GM18520 (cell line): ENCODE results near the gene APLP1.
"Not testable (repeated sequence)": the region's sequence is repeated elsewhere in the genome, so short reads cannot be mapped to it uniquely, and the experiment has no call there.

Experiments used
- ATAC-seq: cut with Tn5 transposase; IDR thresholded peaks from one replicate; pipeline ENCODE4 v1.9.1; 2021; ENCODE audit not compliant: unreplicated experiment

Gene APLP1

DNA sequence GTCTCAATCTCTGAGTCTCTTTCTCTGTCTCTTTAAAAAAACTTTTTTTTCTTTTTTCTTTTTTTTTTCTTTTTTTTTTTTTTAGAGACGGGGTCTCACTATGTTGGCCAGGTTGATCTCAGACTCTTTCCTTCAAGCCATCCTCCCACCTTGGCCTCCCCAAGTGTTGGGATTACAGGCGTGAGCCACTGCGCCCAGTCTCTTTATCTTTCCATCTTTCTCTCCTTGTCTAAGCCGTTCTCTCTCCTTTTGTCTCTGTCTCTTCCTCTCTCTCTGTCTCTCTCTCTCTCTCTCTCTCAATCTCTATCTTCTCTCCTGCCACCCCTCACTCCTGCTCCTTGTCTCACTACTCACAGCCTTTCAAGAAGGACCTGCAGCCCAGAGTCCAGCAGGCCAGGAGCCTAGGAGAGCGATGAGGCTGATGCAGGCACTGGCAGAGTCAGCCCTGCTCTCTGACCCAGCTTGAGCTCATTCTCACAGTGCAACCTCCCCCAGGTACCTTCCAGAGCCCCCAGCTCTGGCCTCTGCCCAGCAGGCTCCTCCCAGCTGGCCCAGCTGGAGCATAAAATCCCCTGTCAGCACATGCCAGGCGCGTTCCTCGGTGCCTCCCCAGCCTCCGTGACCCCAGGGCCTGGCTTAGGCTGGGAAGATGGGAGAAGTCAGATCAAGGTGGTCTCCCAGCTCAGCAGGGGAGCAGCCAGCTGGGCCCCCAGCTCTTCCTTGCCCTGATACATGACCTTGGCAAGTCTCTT lies 16.2 kb upstream of the APLP1 start, which contains the start of gene NPHS1:
TSS of gene NPHS1 (minus strand) at position 476 of the 752 bp plus-strand sequence. CDS start 667 bp downstream, outside the sequence.
- ATAC-seq = no peak

DNA sequence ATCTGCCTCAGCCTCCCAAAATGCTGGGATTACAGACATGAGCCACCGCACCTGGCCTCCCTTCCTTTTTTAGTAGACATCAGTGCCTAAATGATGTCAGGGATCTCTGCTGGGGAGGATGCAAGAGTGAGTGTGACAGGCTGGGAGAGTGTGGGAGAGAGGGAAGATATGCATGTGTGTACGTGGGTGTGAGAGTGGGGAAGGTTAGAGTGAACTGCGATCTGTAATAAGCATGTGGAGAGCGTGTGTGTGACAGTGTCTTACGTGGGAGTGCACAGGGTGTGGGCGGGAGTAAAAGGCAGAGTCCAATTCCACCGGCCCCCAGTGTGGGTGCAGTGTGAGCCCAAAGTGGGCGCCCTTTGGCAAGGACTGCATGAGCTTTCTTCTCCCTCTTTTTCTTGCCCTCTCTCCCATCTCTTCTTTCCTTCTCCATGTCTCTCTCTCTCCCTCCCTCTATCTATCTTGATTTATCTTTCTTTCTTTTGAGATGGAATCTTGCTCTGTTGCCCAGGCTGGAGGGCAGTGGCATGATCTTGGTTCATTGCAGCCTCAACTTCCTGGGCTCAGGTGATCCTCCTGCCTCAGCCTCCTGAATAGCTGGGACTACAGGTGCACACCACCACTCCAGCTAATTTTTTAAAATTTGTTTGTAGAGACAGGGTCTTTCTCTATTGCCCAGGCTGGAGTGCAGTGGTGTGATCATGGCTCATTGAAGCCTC lies 15.2 kb upstream of the APLP1 start:
- ATAC-seq = no peak

DNA sequence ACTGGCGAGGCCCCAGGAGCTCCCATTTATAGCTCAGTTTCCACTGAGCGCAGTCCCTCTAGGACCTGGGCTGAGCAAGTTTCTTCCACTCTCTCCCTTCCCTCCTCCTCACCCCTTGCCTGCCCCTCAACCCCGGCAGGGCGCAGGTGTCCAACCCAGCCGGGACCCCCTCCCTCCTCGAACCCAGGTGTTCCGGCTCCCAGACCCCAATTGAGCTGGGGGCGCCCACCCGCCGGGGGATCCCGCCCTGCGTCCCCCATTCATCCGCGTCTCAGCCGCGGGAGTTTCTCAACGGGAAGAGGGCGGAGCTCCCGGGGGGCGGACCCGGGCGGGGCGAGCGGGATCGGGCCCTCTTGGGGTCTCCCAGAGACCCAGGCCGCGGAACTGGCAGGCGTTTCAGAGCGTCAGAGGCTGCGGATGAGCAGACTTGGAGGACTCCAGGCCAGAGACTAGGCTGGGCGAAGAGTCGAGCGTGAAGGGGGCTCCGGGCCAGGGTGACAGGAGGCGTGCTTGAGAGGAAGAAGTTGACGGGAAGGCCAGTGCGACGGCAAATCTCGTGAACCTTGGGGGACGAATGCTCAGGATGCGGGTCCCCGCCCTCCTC lies 11.7 kb upstream of the APLP1 start, which contains the start of gene KIRREL2:
TSS of gene KIRREL2 (plus strand) at position 366 of the 604 bp plus-strand sequence. CDS start at position 575, 209 bp downstream.
- ATAC-seq = no peak

- no peak for ATAC-seq
These were observed 10.1 kb upstream of the APLP1 start for GRCh38 chr19:35858311-35858710.

GRCh38 chr19:35859414-35859813 lies 9.0 kb upstream of the APLP1 start:
- ATAC-seq = no peak

- ATAC-seq = no peak
These were observed 7.9 kb upstream of the APLP1 start for GRCh38 chr19:35860436-35860817.

DNA sequence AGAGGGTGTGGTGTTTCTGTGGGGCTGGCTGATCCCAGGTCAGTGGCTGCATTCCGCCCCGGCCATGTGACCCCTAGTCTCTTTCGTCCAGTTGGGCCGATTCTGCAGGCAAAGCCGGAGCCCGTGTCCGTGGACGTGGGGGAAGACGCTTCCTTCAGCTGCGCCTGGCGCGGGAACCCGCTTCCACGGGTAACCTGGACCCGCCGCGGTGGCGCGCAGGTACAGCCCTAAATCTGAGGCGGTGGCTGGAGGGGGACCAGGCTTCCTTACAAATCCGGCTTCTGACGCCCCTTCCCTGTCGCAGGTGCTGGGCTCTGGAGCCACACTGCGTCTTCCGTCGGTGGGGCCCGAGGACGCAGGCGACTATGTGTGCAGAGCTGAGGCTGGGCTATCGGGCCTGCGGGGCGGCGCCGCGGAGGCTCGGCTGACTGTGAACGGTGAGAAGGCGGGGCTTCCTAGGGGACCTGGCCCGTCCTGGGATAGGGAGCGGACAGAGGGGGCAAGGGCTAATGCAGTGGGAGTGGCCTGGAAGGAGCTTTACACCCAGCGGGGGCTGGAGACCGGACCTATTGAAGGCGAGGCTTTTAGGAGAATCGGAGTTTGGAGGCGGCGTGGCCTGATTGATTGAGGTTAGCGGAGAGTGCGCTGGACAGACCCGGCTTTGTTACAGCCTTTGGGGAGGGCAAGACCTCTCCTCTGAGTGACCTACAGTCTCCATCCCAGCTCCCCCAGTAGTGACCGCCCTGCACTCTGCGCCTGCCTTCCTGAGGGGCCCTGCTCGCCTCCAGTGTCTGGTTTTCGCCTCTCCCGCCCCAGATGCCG lies 7.3 kb upstream of the APLP1 start:
- ATAC-seq = no peak

DNA sequence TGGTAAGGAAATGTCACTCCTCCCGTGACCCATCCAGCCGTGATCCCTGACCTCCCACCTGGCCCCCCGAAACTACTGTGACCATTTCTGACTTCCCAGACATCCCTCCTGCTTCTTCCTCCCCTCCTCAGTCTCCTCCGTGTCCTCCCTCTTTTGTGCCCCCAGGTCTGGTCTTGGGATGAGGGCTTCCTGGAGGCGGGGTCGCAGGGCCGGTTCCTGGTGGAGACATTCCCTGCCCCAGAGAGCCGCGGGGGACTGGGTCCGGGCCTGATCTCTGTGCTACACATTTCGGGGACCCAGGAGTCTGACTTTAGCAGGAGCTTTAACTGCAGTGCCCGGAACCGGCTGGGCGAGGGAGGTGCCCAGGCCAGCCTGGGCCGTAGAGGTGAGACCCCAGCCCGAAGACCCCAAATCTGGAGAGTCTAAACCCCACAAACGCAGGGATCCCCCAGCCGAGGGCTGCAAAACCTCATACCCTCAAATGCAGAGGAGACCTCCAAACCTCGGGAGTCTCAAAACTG lies 6.7 kb upstream of the APLP1 start:
- ATAC-seq = no peak

GRCh38 chr19:35862528-35862927 lies 5.8 kb upstream of the APLP1 start:
- no peak for ATAC-seq

DNA sequence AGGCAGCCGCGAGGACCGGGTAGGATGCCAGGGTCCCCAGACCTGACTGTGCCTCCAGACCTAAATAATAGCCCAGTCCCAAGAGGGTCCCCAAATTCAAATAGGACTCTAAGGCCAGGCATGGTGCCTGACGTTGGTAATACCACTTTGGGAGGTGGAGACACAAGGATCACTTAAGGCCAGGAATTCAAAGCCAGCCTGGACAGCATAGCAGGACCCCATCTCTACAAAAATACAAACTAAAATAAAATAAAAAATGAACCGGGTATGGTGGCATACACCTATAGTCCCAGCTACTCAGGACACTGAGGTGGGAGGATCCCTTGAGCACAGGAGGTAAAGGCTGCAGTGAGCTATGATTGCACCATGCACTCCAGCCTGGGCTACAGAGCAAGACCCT lies 5.4 kb upstream of the APLP1 start:
- ATAC-seq = no peak

- no peak for ATAC-seq
These were observed 501 bp downstream of the APLP1 start for GRCh38 chr19:35868823-35869326.

- no peak for ATAC-seq
These were observed 1.2 kb downstream of the APLP1 start for GRCh38 chr19:35869327-35870123.

GRCh38 chr19:35870124-35870736 lies 1.9 kb downstream of the APLP1 start:
- ATAC-seq = not testable (repeated sequence)

GRCh38 chr19:35870798-35871197 lies 2.4 kb downstream of the APLP1 start:
- no peak for ATAC-seq

DNA sequence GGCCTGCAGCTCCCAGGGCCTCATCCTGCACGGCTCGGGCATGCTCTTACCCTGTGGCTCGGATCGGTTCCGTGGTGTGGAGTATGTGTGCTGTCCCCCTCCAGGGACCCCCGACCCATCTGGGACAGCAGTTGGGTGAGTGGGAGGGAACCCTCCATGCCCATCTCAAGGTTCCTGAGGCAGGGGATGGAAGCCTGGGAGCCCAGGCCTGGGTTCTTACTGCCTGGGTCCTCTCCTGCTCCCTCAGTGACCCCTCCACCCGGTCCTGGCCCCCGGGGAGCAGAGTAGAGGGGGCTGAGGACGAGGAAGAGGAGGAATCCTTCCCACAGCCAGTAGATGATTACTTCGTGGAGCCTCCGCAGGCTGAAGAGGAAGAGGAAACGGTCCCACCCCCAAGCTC lies 3.2 kb downstream of the APLP1 start:
- no peak for ATAC-seq

DNA sequence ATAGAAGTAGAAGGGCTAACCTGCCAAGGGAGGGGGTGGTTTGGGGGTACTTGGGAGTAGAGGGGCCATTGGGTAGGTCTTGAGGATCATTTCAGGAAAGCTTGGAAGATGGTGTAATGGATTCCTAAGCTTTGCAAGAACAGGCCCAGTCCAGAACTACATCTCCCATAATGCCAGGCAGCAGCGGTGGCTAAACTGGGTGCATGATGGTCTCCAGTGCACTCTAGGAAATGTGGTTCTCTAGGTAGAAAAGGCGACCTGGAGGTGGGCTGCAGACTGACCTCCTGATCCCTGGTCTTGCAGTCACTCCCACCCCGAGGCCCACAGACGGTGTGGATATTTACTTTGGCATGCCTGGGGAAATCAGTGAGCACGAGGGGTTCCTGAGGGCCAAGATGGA lies 3.8 kb downstream of the APLP1 start:
- no peak for ATAC-seq

DNA sequence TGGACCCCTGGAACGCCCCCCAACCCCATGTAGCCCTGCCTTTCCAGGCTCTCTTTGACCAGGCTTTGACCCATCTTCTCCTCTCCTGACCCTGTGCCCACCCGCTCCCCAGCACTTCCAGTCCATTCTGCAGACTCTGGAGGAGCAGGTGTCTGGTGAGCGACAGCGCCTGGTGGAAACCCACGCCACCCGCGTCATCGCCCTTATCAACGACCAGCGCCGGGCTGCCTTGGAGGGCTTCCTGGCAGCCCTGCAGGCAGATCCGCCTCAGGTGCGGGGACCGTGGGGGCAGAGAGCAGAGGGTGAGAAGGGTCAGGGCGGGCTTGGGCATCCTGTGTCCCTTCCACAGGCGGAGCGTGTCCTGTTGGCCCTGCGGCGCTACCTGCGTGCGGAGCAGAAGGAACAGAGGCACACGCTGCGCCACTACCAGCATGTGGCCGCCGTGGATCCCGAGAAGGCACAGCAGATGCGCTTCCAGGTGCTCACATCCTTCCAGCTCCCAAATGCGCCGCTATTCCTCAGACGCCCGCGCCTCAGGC lies 6.1 kb downstream of the APLP1 start:
- no peak for ATAC-seq

DNA sequence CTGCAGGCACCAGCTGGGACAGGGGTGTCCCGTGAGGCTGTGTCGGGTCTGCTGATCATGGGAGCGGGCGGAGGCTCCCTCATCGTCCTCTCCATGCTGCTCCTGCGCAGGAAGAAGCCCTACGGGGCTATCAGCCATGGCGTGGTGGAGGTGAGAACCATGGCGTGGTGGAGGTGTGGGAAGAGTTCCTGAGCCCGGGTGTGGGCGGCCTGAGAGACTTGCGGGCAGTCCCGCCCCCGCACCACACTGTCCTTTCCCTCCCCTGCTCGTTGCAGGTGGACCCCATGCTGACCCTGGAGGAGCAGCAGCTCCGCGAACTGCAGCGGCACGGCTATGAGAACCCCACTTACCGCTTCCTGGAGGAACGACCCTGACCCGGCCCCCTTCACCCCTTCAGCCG lies 10.7 kb downstream of the APLP1 start:
- no peak for ATAC-seq

DNA sequence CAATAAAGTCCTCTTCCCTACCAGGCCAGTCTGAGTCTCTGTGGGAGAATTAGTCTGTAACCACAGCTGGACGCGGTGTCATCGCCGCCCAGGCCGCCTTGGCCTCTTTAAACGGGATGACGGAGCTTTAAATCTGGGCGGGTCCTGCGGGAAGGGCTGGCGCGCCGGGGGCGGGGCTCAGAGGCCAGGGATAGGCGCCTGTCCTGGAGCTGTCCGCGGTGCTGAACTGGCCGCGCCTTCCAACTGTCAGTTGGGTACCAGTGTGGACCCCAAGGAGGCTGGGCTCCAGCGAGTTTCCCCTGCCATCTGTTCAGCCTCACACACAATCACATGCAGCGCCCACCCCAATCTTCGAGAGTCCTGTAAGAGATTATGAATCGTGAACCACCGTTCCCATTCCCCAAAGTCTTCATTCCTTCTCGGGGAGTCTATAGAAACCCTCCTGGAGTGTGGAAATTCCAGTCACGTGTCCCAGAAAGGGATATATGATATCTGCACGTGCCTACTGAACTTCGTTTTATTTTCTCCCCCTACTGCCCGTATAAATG lies 11.5 kb downstream of the APLP1 start:
- ATAC-seq = no peak
